Endothelial cell of umbilical vein (primary cell): Measurements from ENCODE around the gene CBLL1. TPM values are rescaled to one million over a fixed set of nuclear protein-coding genes. Genes with fewer than 3 reads are reported as not detected.

Experiments used
- BruUV-seq: library from RNA; stranded (reverse); fragments of 400-500 nt; replicated peaks from 2 replicates; lab custom pipeline; 2021; lab: Mats Ljungman, UMichigan
- CTCF ChIA-PET: fragments of 300-600, 350-600 bp; sonication (Branson Sonifier 250); formaldehyde crosslinking; loops from one replicate; lab custom pipeline; 2021; ENCODE audit warnings: antibody characterized with exemption, inconsistent platforms; lab: Charles Lee
- POLR2A ChIA-PET: fragments of 300-600, 350-600 bp; sonication (Branson Sonifier 250); formaldehyde crosslinking; loops from one replicate; lab custom pipeline; 2021; ENCODE audit warnings: antibody characterized with exemption, inconsistent platforms; lab: Charles Lee
- DNase-seq: peaks from one replicate; pipeline ENCODE4 v3.0.0-alpha.2; 2011; ENCODE audit warnings: low read depth, low spot score
- FAIRE-seq: peaks from 2 replicates; lab custom pipeline; 2011; peaks lifted over from hg19 to GRCh38; lab: Jason Lieb, UNC
- H2AFZ ChIP-seq: 2 replicates; pipeline ENCODE4 v1.6.0; 2012; ENCODE audit warnings: low read depth, low read length, control low read depth, inconsistent platforms
- H3K27ac ChIP-seq: 2 replicates; pipeline ENCODE4 v1.5.1; 2011; ENCODE audit warnings: low read depth, mild to moderate bottlenecking, control low read depth, low read length, moderate library complexity; ENCODE audit not compliant: insufficient read depth
- H3K27me3 ChIP-seq, 2 experiments: 2 replicates each; pipeline versions ENCODE4 v1.6.0 to v1.6.1; 2011; ENCODE audit warnings: low read length in 2 of 2, mixed read lengths in 1 of 2; ENCODE audit not compliant: control insufficient read depth in 2 of 2, insufficient read depth in 2 of 2
- H3K36me3 ChIP-seq, 2 experiments: 2 replicates in 1 of 2; 3 replicates in 1 of 2; pipeline ENCODE4 v1.5.1; 2011; ENCODE audit warnings: low read length in 2 of 2, mild to moderate bottlenecking in 1 of 2, moderate library complexity in 1 of 2; ENCODE audit not compliant: control insufficient read depth in 2 of 2, insufficient read depth in 2 of 2; ENCODE audit errors: extremely low read depth in 1 of 2
- H3K4me1 ChIP-seq: 3 replicates; pipeline ENCODE4 v1.5.1; 2011; ENCODE audit warnings: mild to moderate bottlenecking, low read length; ENCODE audit not compliant: control insufficient read depth, insufficient read depth; ENCODE audit errors: extremely low read depth
- H3K4me2 ChIP-seq: 2 replicates; pipeline ENCODE4 v1.6.1; 2011; ENCODE audit warnings: low read length, control low read depth, mixed read lengths; ENCODE audit not compliant: insufficient read depth
- H3K4me3 ChIP-seq, 3 experiments: fragments of 200-600 bp in 1 of 3; sonication (generic), shearing (Covaris generic) in 1 of 3; replicated peaks in 1 of 3; 2 replicates each; pipeline ENCODE4 v1.5.1; 2011 to 2016; ENCODE audit warnings: control low read depth in 3 of 3, low read length in 3 of 3, mild to moderate bottlenecking in 2 of 3, inconsistent platforms in 1 of 3, low read depth in 1 of 3, moderate library complexity in 1 of 3; ENCODE audit not compliant: insufficient read depth in 1 of 3
- H3K79me2 ChIP-seq: 2 replicates; pipeline ENCODE4 v1.6.0; 2012; ENCODE audit warnings: low read length, inconsistent platforms; ENCODE audit not compliant: control insufficient read depth, insufficient read depth
- H3K9ac ChIP-seq: replicated peaks from 2 replicates; pipeline ENCODE3; 2011; ENCODE audit warnings: low read length, control low read depth; ENCODE audit not compliant: insufficient read depth; ENCODE audit errors: extremely low read depth
- H3K9me1 ChIP-seq: replicated peaks from 3 replicates; pipeline ENCODE4 v1.6.0; 2011; ENCODE audit warnings: mild to moderate bottlenecking, low read length; ENCODE audit not compliant: control insufficient read depth, insufficient read depth; ENCODE audit errors: extremely low read depth
- H3K9me3 ChIP-seq: replicated peaks from 2 replicates; pipeline ENCODE4 v1.5.1; 2012; ENCODE audit warnings: low read length, inconsistent platforms; ENCODE audit not compliant: control insufficient read depth, insufficient read depth
- H4K20me1 ChIP-seq: replicated peaks from 2 replicates; pipeline ENCODE3; 2011; ENCODE audit warnings: mild to moderate bottlenecking, low read length; ENCODE audit not compliant: control insufficient read depth, insufficient read depth; ENCODE audit errors: extremely low read depth
- CTCF ChIP-seq, 2 donors: IDR thresholded peaks; 1 replicate in 1 of 2; 2 replicates in 1 of 2; pipeline ENCODE4 v1.5.1; 2011; ENCODE audit warnings: low read length in 2 of 2, mild to moderate bottlenecking in 2 of 2, moderate library complexity in 2 of 2, control low read depth in 1 of 2, inconsistent platforms in 1 of 2, low read depth in 1 of 2; ENCODE audit not compliant: insufficient read depth in 1 of 2; ENCODE audit errors: extremely low read depth in 1 of 2
- EZH2 ChIP-seq: IDR thresholded peaks from 2 replicates; pipeline ENCODE4 v1.6.1; 2012; ENCODE audit warnings: borderline replicate concordance, low read depth, mild to moderate bottlenecking, moderate library complexity, low read length, inconsistent platforms; ENCODE audit not compliant: severe bottlenecking
- FOS ChIP-seq: IDR thresholded peaks from 2 replicates; pipeline ENCODE4 v1.6.1; 2011; ENCODE audit warnings: mild to moderate bottlenecking, low read length, moderate library complexity, borderline replicate concordance; ENCODE audit not compliant: insufficient read depth
- GATA2 ChIP-seq: IDR thresholded peaks from 2 replicates; pipeline ENCODE4 v1.7.0; 2011; ENCODE audit warnings: low read depth, mild to moderate bottlenecking, moderate library complexity, mixed read lengths, low read length; ENCODE audit not compliant: insufficient read length, insufficient read depth
- JUN ChIP-seq: IDR thresholded peaks from 2 replicates; pipeline ENCODE4 v1.6.1; 2011; ENCODE audit warnings: borderline replicate concordance, low read depth; ENCODE audit not compliant: insufficient read length, insufficient read depth
- MYC ChIP-seq: IDR thresholded peaks from one replicate; pipeline ENCODE4 v1.6.1; 2011; ENCODE audit warnings: mild to moderate bottlenecking, low read depth, low read length
- POLR2A ChIP-seq: IDR thresholded peaks from 2 replicates; pipeline ENCODE4 v1.6.1; 2012; ENCODE audit warnings: low read depth, mild to moderate bottlenecking, control low read depth, low read length
- POLR2AphosphoS5 ChIP-seq: IDR thresholded peaks from 2 replicates; pipeline ENCODE4 v1.6.1; 2012; ENCODE audit warnings: low read depth, mild to moderate bottlenecking, control low read depth, low read length, moderate library complexity; ENCODE audit not compliant: insufficient read depth
- dilution Hi-C: fragments of 300-500 bp; cut with MboI; formaldehyde crosslinking; loops from one replicate; pipeline ENCODE4 v1.15.0; 2019; ENCODE audit warnings: low sequenced_read_pairs; ENCODE audit not compliant: extremely low pct_ligation_motif_present
- intact Hi-C: fragments of 100-400 bp; cut with micrococcal nuclease; formaldehyde crosslinking; loops from one replicate; pipeline ENCODE4 v1.10.0; 2022
- polyA plus RNA-seq, 4 experiments: library from polyadenylated mRNA; depleted of rRNA in 3 of 4; stranded (reverse) in 3 of 4; unstranded in 1 of 4; fragments of >200 nt; gene quantifications; 2 replicates each; pipeline versions ENCODE4 v1.2.1 to v1.2.3, GENCODE V29; 2011 to 2012; ENCODE audit warnings: missing spikeins in 1 of 4
- total RNA-seq: library from RNA; stranded (reverse); gene quantifications from 2 replicates; pipeline ENCODE4 v1.2.3, GENCODE V29; 2021
- TF ChIP-seq, protein P1 (sequence below): IDR thresholded peaks from 2 replicates; pipeline ENCODE4 v1.6.1; 2011; ENCODE audit not compliant: insufficient read depth, insufficient read length

The CBLL1 gene
- total and polyA plus RNA-seq, 2 donors (not counting 3 experiments of a cell fraction or from before 2014, with no cell fraction given) = 23.1 to 30.6 TPM

DNA sequence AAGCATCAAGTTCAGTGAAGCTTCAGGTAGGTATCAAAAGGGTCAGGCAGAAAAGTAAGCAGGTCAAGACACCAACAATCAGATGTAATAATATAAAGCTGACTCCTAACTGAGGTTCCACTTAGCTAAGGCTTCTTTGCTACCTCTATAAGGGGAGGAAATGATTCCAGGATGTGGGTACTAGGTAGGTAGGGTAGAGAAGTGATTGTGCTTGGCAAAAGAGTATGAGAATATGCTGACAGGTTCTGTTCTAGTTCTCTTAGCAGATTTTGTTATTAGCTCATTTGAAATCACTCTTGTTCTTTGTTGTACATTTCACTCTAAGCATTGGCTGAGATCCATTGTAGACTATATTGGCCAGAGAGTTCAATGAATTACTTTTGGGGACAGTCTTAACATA lies 40.7 kb upstream of the CBLL1 start:
- Histone ChIP-seq H4K20me1 (no peaks in the 10 kb centered on the region), H3K27me3 (no peaks in the 10 kb centered on the region), H3K36me3 (no peaks in the 10 kb centered on the region), H3K9me3 (no peaks in the 10 kb centered on the region), H3K79me2 (no peaks in the 10 kb centered on the region), H3K4me1 (no peaks in the 10 kb centered on the region), H3K4me2 (no peak overlapping the region), H3K27ac (no peak overlapping the region), H3K9ac (no peak overlapping the region), H3K4me3 (no peak overlapping the region), H2AFZ (no peak overlapping the region), H3K9me1 (no peaks in the 10 kb centered on the region)
- no TSS peak for BruUV-seq
- intact Hi-C loops (no loop called here), dilution Hi-C loops (no loop called here)
- DNase-seq (no peak), FAIRE-seq (no peak)
- CTCF ChIA-PET = interaction anchor here (1.4 kb wide), 1 partner anchor 16 kb away, joined by 3 read pairs; no protein-coding TSS in a partner anchor
- POLR2A ChIA-PET = no interaction called here
- TF ChIP-seq FOS (no peak), POLR2A (no peak), GATA2 (no peak), JUN (no peak), CTCF (IDR thresholded peaks at IDR 0.05; ENCODE audit: extremely low read depth in 1 of 2, insufficient read depth in 1 of 2, low read depth in 1 of 2, low read length in 2 of 2) (no peak), MYC (no peak), EZH2 (no peak), POLR2AphosphoS5 (no peak)
- TF ChIP-seq, protein P1, sequence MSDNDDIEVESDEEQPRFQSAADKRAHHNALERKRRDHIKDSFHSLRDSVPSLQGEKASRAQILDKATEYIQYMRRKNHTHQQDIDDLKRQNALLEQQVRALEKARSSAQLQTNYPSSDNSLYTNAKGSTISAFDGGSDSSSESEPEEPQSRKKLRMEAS = no peak
